B cell (primary cell): Measurements from ENCODE around the gene ACAN. TPM values are rescaled to one million over a fixed set of nuclear protein-coding genes. Genes with fewer than 3 reads are reported as not detected.

Experiments used
- ATAC-seq: fragments of 200-7000 bp; cut with Tn5 transposase; one replicate; pipeline ENCODE4 v1.10.0; 2021; ENCODE audit warnings: low read depth, mild to moderate bottlenecking, moderate number of reproducible peaks, moderate library complexity
- CTCF ChIA-PET: fragments of 350-600 bp; sonication (Branson Sonifier 250); formaldehyde crosslinking; loops from one replicate; lab custom pipeline; 2021; ENCODE audit warnings: antibody characterized with exemption, inconsistent platforms; lab: Charles Lee
- POLR2A ChIA-PET: fragments of 350-600 bp; sonication (Branson Sonifier 250); formaldehyde crosslinking; loops from one replicate; lab custom pipeline; 2021; ENCODE audit warnings: antibody characterized with exemption; lab: Charles Lee
- DNase-seq: peaks from one replicate; pipeline ENCODE4 v3.0.0; 2013
- H2AFZ ChIP-seq: 2 replicates; pipeline ENCODE4 v1.6.1; 2012; ENCODE audit warnings: mild to moderate bottlenecking, low read depth, low read length; ENCODE audit not compliant: insufficient read depth, poor library complexity, severe bottlenecking
- H3K27ac ChIP-seq, 2 donors: 1 replicate in 1 of 2; 2 replicates in 1 of 2; pipeline ENCODE4 v1.5.1; 2012 to 2013; ENCODE audit warnings: low read length in 2 of 2, mild to moderate bottlenecking in 2 of 2, moderate library complexity in 1 of 2
- H3K27me3 ChIP-seq, 4 experiments: fragments of 200-600 bp in 1 of 4; sonication (generic) in 1 of 4; replicated peaks in 1 of 4; 1 replicate in 2 of 4; 2 replicates in 2 of 4; pipeline versions ENCODE4 v1.6.1 to v1.7.0; 2013 to 2016; ENCODE audit warnings: low read length in 3 of 4, mild to moderate bottlenecking in 2 of 4, mixed read lengths in 1 of 4, moderate library complexity in 1 of 4; ENCODE audit not compliant: insufficient read depth in 4 of 4, control insufficient read depth in 3 of 4; ENCODE audit errors: control extremely low read depth in 1 of 4
- H3K36me3 ChIP-seq, 2 experiments: replicated peaks in 1 of 2; 1 replicate in 1 of 2; 2 replicates in 1 of 2; pipeline versions ENCODE4 v1.6.1 to v1.7.1; 2013; ENCODE audit warnings: low read length in 1 of 2; ENCODE audit not compliant: insufficient read depth in 2 of 2, control insufficient read depth in 1 of 2; ENCODE audit errors: control extremely low read depth in 1 of 2, extremely low read depth in 1 of 2
- H3K4me1 ChIP-seq, 2 donors: fragments of 200-600 bp in 1 of 2; sonication (generic) in 1 of 2; 1 replicate in 1 of 2; 2 replicates in 1 of 2; pipeline versions ENCODE4 v1.5.1 to v1.6.1; 2013 to 2017; ENCODE audit warnings: low read length in 2 of 2; ENCODE audit not compliant: control insufficient read depth in 2 of 2, insufficient read depth in 2 of 2
- H3K4me2 ChIP-seq: replicated peaks from 2 replicates; pipeline ENCODE3; 2012; ENCODE audit warnings: mild to moderate bottlenecking, low read depth, low read length; ENCODE audit not compliant: poor library complexity, severe bottlenecking
- H3K4me3 ChIP-seq, 5 experiments: fragments of 200-600 bp in 1 of 5; sonication (generic) in 1 of 5; 1 replicate in 3 of 5; 2 replicates in 2 of 5; pipeline versions ENCODE4 v1.5.1 to v1.7.0; 2011 to 2016; ENCODE audit warnings: low read length in 4 of 5, mild to moderate bottlenecking in 4 of 5, low read depth in 2 of 5, control low read depth in 1 of 5, moderate library complexity in 1 of 5; ENCODE audit not compliant: insufficient read depth in 1 of 5; ENCODE audit errors: control extremely low read depth in 1 of 5, extremely low read depth in 1 of 5
- H3K79me2 ChIP-seq: fragments of 200-600 bp; sonication (generic); one replicate; pipeline ENCODE4 v1.6.0; 2016; ENCODE audit warnings: low read length; ENCODE audit not compliant: control insufficient read depth, insufficient read depth
- H3K9ac ChIP-seq: fragments of 200-600 bp; sonication (generic); 2 replicates; pipeline ENCODE4 v1.6.1; 2017; ENCODE audit warnings: mild to moderate bottlenecking, low read length, moderate library complexity
- H3K9me3 ChIP-seq, 3 donors: one replicate each; pipeline versions ENCODE4 v1.6.1 to v1.7.1; 2013; ENCODE audit warnings: low read length in 2 of 3; ENCODE audit not compliant: control insufficient read depth in 2 of 3, insufficient read depth in 1 of 3; ENCODE audit errors: control extremely low read depth in 1 of 3
- H4K20me1 ChIP-seq: 2 replicates; pipeline ENCODE4 v1.6.0; 2012; ENCODE audit warnings: mild to moderate bottlenecking, low read length; ENCODE audit not compliant: insufficient read depth, control insufficient read depth, poor library complexity, severe bottlenecking
- H3K27ac Mint-ChIP-seq: one replicate; pipeline ENCODE4 v1.8.0; 2021; ENCODE audit warnings: mixed read lengths
- H3K27me3 Mint-ChIP-seq: one replicate; pipeline ENCODE4 v1.8.0; 2021; ENCODE audit warnings: mixed read lengths
- H3K4me1 Mint-ChIP-seq: one replicate; pipeline ENCODE4 v1.8.0; 2021; ENCODE audit warnings: mixed read lengths
- H3K4me3 Mint-ChIP-seq: one replicate; pipeline ENCODE4 v1.8.0; 2021; ENCODE audit warnings: mixed read lengths
- H3K9me3 Mint-ChIP-seq: one replicate; pipeline ENCODE4 v1.8.0; 2022; ENCODE audit warnings: mixed read lengths; ENCODE audit not compliant: insufficient read depth
- EZH2 ChIP-seq: IDR thresholded peaks from 2 replicates; pipeline ENCODE4 v1.6.1; 2012; ENCODE audit warnings: borderline replicate concordance, low read depth, mild to moderate bottlenecking, moderate library complexity, low read length; ENCODE audit not compliant: insufficient read depth, poor library complexity, severe bottlenecking
- WGBS: methylation state at CpG from one replicate; pipeline ENCODE4 v1.1.5; 2013; ENCODE audit warnings: missing lambda C conversion rate; ENCODE audit not compliant: insufficient coverage; 5-methylcytosine and 5-hydroxymethylcytosine counted together
- intact Hi-C: fragments of 100-400 bp; cut with micrococcal nuclease; formaldehyde crosslinking; loops from one replicate; pipeline ENCODE4 v1.10.0; 2022
- polyA plus RNA-seq: library from polyadenylated mRNA; depleted of rRNA; stranded (reverse); fragments of >200 nt; gene quantifications from 2 replicates; pipeline ENCODE4 v1.2.3, GENCODE V29; 2012
- total RNA-seq, 2 donors: library from RNA; stranded (reverse); fragments of 120-200 nt in 1 of 2; gene quantifications; 1 replicate in 1 of 2; 2 replicates in 1 of 2; pipeline versions ENCODE4 v1.2.3 to v1.2.4, GENCODE V29; 2013 to 2022
- TF ChIP-seq, protein P1 (sequence below): fragments of 200-600 bp; IDR thresholded peaks from one replicate; pipeline ENCODE4 v1.8.0; 2022; ENCODE audit warnings: antibody characterized with exemption, mild to moderate bottlenecking

Gene ACAN
- total and polyA plus RNA-seq, 2 donors (not counting 1 experiment from before 2014, with no cell fraction given) = 0.01 TPM; not detected in 1

DNA sequence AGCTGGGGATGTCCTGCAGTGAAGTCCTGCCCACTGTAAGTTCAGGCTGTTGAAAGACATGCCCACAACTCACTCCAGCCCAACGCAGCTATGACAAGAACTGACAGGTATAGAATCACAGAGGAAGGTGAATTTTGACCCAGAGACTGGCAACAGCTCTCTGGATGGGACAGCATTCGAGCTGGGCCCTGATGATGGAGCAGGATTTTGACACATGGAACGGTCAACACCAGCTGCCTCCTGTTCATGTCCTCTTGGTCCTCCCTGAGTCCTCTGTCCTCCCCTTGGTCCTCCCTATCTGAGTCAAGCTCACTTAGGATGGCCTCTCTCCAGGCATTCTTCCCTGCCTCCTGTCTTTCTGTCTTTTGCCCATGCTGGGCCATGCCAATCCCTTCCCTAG, 15.2 kb upstream of the ACAN start:
- Histone ChIP-seq H3K36me3 (no peaks in the 10 kb centered on the region), H3K4me2 (no peak overlapping the region), H2AFZ (no peak overlapping the region), H3K4me3 (no peak overlapping the region), H4K20me1 (no peaks in the 10 kb centered on the region), H3K27ac (no peak overlapping the region), H3K9me3 (peaks cover 0 to 5% (median 0%) of the 10 kb centered on the region in 3 donors), H3K79me2 (no peaks in the 10 kb centered on the region), H3K4me1 (no peaks in the 10 kb centered on the region), H3K27me3 (peaks cover 0 to 25% (median 6%) of the 10 kb centered on the region in 4 experiments), H3K9ac (no peak overlapping the region)
- no peak for TF ChIP-seq EZH2
- TF ChIP-seq, protein P1, sequence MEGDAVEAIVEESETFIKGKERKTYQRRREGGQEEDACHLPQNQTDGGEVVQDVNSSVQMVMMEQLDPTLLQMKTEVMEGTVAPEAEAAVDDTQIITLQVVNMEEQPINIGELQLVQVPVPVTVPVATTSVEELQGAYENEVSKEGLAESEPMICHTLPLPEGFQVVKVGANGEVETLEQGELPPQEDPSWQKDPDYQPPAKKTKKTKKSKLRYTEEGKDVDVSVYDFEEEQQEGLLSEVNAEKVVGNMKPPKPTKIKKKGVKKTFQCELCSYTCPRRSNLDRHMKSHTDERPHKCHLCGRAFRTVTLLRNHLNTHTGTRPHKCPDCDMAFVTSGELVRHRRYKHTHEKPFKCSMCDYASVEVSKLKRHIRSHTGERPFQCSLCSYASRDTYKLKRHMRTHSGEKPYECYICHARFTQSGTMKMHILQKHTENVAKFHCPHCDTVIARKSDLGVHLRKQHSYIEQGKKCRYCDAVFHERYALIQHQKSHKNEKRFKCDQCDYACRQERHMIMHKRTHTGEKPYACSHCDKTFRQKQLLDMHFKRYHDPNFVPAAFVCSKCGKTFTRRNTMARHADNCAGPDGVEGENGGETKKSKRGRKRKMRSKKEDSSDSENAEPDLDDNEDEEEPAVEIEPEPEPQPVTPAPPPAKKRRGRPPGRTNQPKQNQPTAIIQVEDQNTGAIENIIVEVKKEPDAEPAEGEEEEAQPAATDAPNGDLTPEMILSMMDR = no peak
- no peaks in the 10 kb centered on the region for H3K9me3 Mint-ChIP-seq
- H3K4me1 Mint-ChIP-seq = no peaks in the 10 kb centered on the region
- DNase-seq = no peak
- intact Hi-C loops = no loop called here
- ChIA-PET POLR2A (no interaction called here), CTCF (no interaction called here)
- H3K27me3 Mint-ChIP-seq = peaks cover 20% of the 10 kb centered on the region
- 76% methylated on average over 3 of the region's 3 CpGs for WGBS
- H3K27ac Mint-ChIP-seq = no peak overlapping the region
- no peak for ATAC-seq
- no peak overlapping the region for H3K4me3 Mint-ChIP-seq

DNA sequence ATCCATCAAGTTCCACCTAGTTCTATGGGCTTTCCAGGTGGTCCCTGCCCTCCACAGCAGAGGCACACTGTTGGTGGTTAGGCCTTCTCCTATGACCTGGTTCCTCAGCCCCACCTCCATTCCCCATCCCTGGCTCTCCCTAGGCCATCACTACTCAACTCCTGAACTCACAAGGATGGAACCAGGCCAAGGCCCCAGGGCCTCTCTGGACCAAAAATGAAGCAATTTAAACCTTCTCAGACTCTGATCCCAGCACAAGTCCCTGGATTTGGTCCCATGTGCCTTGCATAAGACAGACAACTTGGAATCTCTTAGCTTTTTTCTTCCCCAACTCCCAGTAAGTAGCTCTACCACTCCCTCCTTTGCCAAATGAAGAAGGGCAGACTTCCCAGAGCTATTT, 14.4 kb upstream of the ACAN start:
- H3K27me3 ChIP-seq = peaks cover 0 to 32% (median 6%) of the 10 kb centered on the region in 4 experiments
- ChIA-PET POLR2A (no interaction called here), CTCF (no interaction called here)
- no peak overlapping the region for H3K4me3 ChIP-seq
- Mint-ChIP-seq H3K4me1 (no peaks in the 10 kb centered on the region), H3K9me3 (no peaks in the 10 kb centered on the region), H3K27ac (no peak overlapping the region), H3K27me3 (peaks cover 24% of the 10 kb centered on the region), H3K4me3 (no peak overlapping the region)
- no peak overlapping the region for H3K9ac ChIP-seq
- peaks cover 0 to 5% (median 0%) of the 10 kb centered on the region in 3 donors for H3K9me3 ChIP-seq
- no peaks in the 10 kb centered on the region for H4K20me1 ChIP-seq
- no peak overlapping the region for H3K27ac ChIP-seq
- TF ChIP-seq, protein P1 = no peak
- TF ChIP-seq EZH2 = no peak
- intact Hi-C loops = no loop called here
- no peaks in the 10 kb centered on the region for H3K36me3 ChIP-seq
- H2AFZ ChIP-seq = no peak overlapping the region
- H3K79me2 ChIP-seq = no peaks in the 10 kb centered on the region
- ATAC-seq (no peak), DNase-seq (no peak)
- H3K4me2 ChIP-seq = no peak overlapping the region
- H3K4me1 ChIP-seq = no peaks in the 10 kb centered on the region
